KOPT-K1 (cell line): Measurements from ENCODE around the gene RRBP1.

ENCODE experiments used
- H3K27ac ChIP-seq: fragments of 200-600 bp; sonication (generic); 2 replicates; pipeline ENCODE4 v1.5.1; 2016; ENCODE audit warnings: antibody characterized with exemption, mild to moderate bottlenecking, low read depth, low read length; ENCODE audit not compliant: poor library complexity, severe bottlenecking
- H3K36me3 ChIP-seq: fragments of 200-600 bp; sonication (generic); 2 replicates; pipeline ENCODE4 v1.5.1; 2017; ENCODE audit warnings: antibody characterized with exemption, mild to moderate bottlenecking, low read length, moderate library complexity; ENCODE audit not compliant: insufficient read depth
- H3K9me3 ChIP-seq: fragments of 200-600 bp; sonication (generic); 2 replicates; pipeline ENCODE4 v1.5.1; 2017; ENCODE audit warnings: antibody characterized with exemption, low read length, mild to moderate bottlenecking; ENCODE audit not compliant: insufficient read depth, poor library complexity, severe bottlenecking

RRBP1 gene

GRCh38 chr20:17645010-17645409 lies 37.0 kb downstream of the RRBP1 start:
- Histone ChIP-seq H3K9me3 (no peaks in the 10 kb centered on the region), H3K27ac (no peak overlapping the region), H3K36me3 (peaks cover 29% of the 10 kb centered on the region; the same call in 1 of the 2 replicates)

- H3K36me3 ChIP-seq: peaks cover 33% of the 10 kb centered on the region; the same call in 1 of the 2 replicates
- no peaks in the 10 kb centered on the region for H3K9me3 ChIP-seq
- no peak overlapping the region for H3K27ac ChIP-seq
These were observed 37.6 kb downstream of the RRBP1 start for GRCh38 chr20:17644451-17644850.

GRCh38 chr20:17643531-17644188 lies 38.4 kb downstream of the RRBP1 start:
- no peaks in the 10 kb centered on the region for H3K9me3 ChIP-seq
- no peak overlapping the region for H3K27ac ChIP-seq
- peaks cover 39% of the 10 kb centered on the region; the same call in 1 of the 2 replicates for H3K36me3 ChIP-seq

GRCh38 chr20:17642404-17643269 lies 39.4 kb downstream of the RRBP1 start:
- no peak overlapping the region for H3K27ac ChIP-seq
- no peaks in the 10 kb centered on the region for H3K9me3 ChIP-seq
- peaks cover 45% of the 10 kb centered on the region; the same call in 1 of the 2 replicates for H3K36me3 ChIP-seq

- Histone ChIP-seq H3K36me3 (peaks cover 47% of the 10 kb centered on the region; the same call in 1 of the 2 replicates), H3K27ac (no peak overlapping the region), H3K9me3 (no peaks in the 10 kb centered on the region)
These were observed 40.0 kb downstream of the RRBP1 start for GRCh38 chr20:17641993-17642392.

- Histone ChIP-seq H3K27ac (no peak overlapping the region), H3K36me3 (peaks cover 47% of the 10 kb centered on the region; the same call in 1 of the 2 replicates)
These were observed 40.5 kb downstream of the RRBP1 start for GRCh38 chr20:17641520-17641964.

GRCh38 chr20:17640875-17641378 lies 41.1 kb downstream of the RRBP1 start:
- Histone ChIP-seq H3K27ac (no peak overlapping the region), H3K36me3 (peaks cover 52% of the 10 kb centered on the region; the same call in 1 of the 2 replicates), H3K9me3 (no peaks in the 10 kb centered on the region)

More at GRCh38 chr20:17641520-17641964, 40.5 kb downstream of the RRBP1 start:
- no peaks in the 10 kb centered on the region for H3K9me3 ChIP-seq

GRCh38 chr20:17640146-17640874 lies 41.7 kb downstream of the RRBP1 start:
- no peak overlapping the region for H3K27ac ChIP-seq

GRCh38 chr20:17638835-17639407 lies 43.1 kb downstream of the RRBP1 start:
- Histone ChIP-seq H3K9me3 (no peaks in the 10 kb centered on the region), H3K27ac (no peak overlapping the region), H3K36me3 (peaks cover 72% of the 10 kb centered on the region)

More at GRCh38 chr20:17640146-17640874, 41.7 kb downstream of the RRBP1 start:
- Histone ChIP-seq H3K36me3 (peaks cover 59% of the 10 kb centered on the region; the same call in 1 of the 2 replicates), H3K9me3 (no peaks in the 10 kb centered on the region)

GRCh38 chr20:17637985-17638640 lies 43.9 kb downstream of the RRBP1 start:
- H3K9me3 ChIP-seq: no peaks in the 10 kb centered on the region
- peaks cover 81% of the 10 kb centered on the region for H3K36me3 ChIP-seq
- no peak overlapping the region for H3K27ac ChIP-seq

- Histone ChIP-seq H3K36me3 (peaks cover 83% of the 10 kb centered on the region), H3K9me3 (no peaks in the 10 kb centered on the region), H3K27ac (no peak overlapping the region)
These were observed 44.6 kb downstream of the RRBP1 start for GRCh38 chr20:17637413-17637780.

GRCh38 chr20:17636523-17637412 lies 45.3 kb downstream of the RRBP1 start:
- Histone ChIP-seq H3K36me3 (peaks cover 83% of the 10 kb centered on the region), H3K9me3 (no peaks in the 10 kb centered on the region), H3K27ac (no peak overlapping the region)
